Measurements from ENCODE around the gene PHIP. TPM values are rescaled to one million over a fixed set of nuclear protein-coding genes. Genes with fewer than 3 reads are reported as not detected.

The PHIP gene
- total RNA-seq, 2 experiments from 2014 or later = 29.1 to 30.2 TPM

- CTCF ChIA-PET = interaction anchor here (1.0 kb wide), 1 partner anchor 11 kb away, joined by 3 read pairs; no protein-coding TSS in a partner anchor
- no peaks in the 10 kb centered on the region for H3K9me3 Mint-ChIP-seq (ENCODE audit: insufficient read depth)
- POLR2A ChIA-PET = no interaction called here
- H3K4me1 Mint-ChIP-seq (ENCODE audit: low read depth) = peaks cover 1% of the 10 kb centered on the region
- no peak for DNase-seq
- no peak overlapping the region for H3K4me3 Mint-ChIP-seq
- H3K27me3 Mint-ChIP-seq (ENCODE audit: low read depth) = no peaks in the 10 kb centered on the region
- peaks cover 44% of the 10 kb centered on the region for H3K36me3 Mint-ChIP-seq (ENCODE audit: low read depth)
- no peak overlapping the region for H3K27ac Mint-ChIP-seq
- ATAC-seq = no peak
These were observed 73.8 kb downstream of the PHIP start for GRCh38 chr6:79004239-79004638.

DNA sequence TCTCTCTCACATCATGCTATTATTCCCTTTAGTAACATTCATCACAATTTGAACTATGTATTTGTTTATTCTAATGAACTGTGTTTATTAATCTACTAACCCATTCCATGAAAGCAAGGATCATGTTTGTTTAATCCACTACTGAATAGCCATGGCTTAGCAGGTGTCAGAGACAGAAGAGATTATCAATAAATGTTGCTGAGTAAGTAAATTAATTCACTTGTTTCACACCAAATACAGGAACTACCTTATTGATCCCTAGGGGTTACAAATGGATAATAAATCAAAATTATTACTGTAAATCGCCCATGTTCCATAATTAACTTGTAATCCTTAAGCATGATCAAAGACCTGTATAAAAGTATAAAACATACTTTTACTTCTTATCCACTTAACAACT is 76.6 kb downstream of the PHIP start:
- Mint-ChIP-seq H3K4me3 (no peak overlapping the region), H3K4me1 (ENCODE audit: low read depth) (peaks cover 1% of the 10 kb centered on the region), H3K9me3 (ENCODE audit: insufficient read depth) (no peaks in the 10 kb centered on the region), H3K36me3 (ENCODE audit: low read depth) (peaks cover 51% of the 10 kb centered on the region), H3K27me3 (ENCODE audit: low read depth) (no peaks in the 10 kb centered on the region), H3K27ac (no peak overlapping the region)
- DNase-seq = no peak
- no peak for ATAC-seq
- ChIA-PET CTCF (no interaction called here), POLR2A (no interaction called here)

GRCh38 chr6:78999737-79000136 is 78.3 kb downstream of the PHIP start:
- Mint-ChIP-seq H3K27ac (no peak overlapping the region), H3K9me3 (ENCODE audit: insufficient read depth) (no peaks in the 10 kb centered on the region), H3K4me1 (ENCODE audit: low read depth) (no peaks in the 10 kb centered on the region), H3K36me3 (ENCODE audit: low read depth) (peaks cover 64% of the 10 kb centered on the region), H3K27me3 (ENCODE audit: low read depth) (no peaks in the 10 kb centered on the region), H3K4me3 (no peak overlapping the region)
- POLR2A ChIA-PET = no interaction called here
- DNase-seq = no peak
- CTCF ChIA-PET = no interaction called here
- no peak for ATAC-seq

DNA sequence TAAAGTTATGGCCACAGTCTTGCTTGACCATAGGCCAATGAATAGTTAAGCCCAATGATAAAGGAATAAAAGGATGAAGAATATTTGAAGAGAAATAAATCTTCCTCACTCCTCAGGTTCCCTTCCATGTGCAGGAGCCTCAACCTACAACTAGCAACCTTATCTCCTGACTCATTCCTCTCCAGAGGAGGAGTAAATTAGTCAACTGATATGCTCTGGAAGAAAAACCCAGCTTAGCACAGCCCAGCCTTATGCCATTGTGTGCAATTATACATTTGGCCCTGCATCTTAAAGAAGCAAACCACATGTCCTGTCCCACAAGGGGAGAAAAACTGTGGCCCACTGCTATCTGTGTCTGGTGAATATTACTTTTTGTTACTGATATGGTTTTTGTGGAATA is 82.1 kb downstream of the PHIP start:
- Mint-ChIP-seq H3K4me3 (no peak overlapping the region), H3K4me1 (ENCODE audit: low read depth) (no peaks in the 10 kb centered on the region), H3K9me3 (ENCODE audit: insufficient read depth) (no peaks in the 10 kb centered on the region), H3K36me3 (ENCODE audit: low read depth) (peaks cover 74% of the 10 kb centered on the region), H3K27me3 (ENCODE audit: low read depth) (no peaks in the 10 kb centered on the region), H3K27ac (no peak overlapping the region)
- ChIA-PET CTCF (no interaction called here), POLR2A (no interaction called here)
- no peak for ATAC-seq
- no peak for DNase-seq

DNA sequence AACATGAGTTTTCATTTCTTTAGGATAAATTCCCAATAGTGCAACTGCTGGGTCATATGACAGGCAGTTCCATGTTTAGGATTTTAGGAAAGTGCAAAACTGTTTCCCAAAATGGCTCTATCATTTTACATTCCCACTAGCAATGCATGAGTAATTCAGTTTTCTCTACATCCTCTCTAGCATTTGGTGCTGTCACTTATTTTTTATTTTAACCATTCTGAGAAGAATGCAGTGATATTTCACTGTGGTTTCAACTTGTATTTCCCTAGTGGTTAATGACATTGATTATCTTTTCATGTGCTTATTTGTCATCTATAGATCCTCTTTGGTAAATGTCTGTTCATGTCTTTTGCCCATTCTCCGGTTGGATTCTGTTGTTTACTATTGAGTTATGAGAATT is 82.7 kb downstream of the PHIP start:
- POLR2A ChIA-PET = no interaction called here
- no peaks in the 10 kb centered on the region for H3K27me3 Mint-ChIP-seq (ENCODE audit: low read depth)
- H3K36me3 Mint-ChIP-seq (ENCODE audit: low read depth) = peaks cover 74% of the 10 kb centered on the region
- H3K4me1 Mint-ChIP-seq (ENCODE audit: low read depth) = no peaks in the 10 kb centered on the region
- no peak overlapping the region for H3K4me3 Mint-ChIP-seq
- H3K9me3 Mint-ChIP-seq (ENCODE audit: insufficient read depth) = no peaks in the 10 kb centered on the region
- no peak overlapping the region for H3K27ac Mint-ChIP-seq
- CTCF ChIA-PET = no interaction called here
- no peak for ATAC-seq
- DNase-seq = no peak

- Mint-ChIP-seq H3K9me3 (ENCODE audit: insufficient read depth) (no peaks in the 10 kb centered on the region), H3K27me3 (ENCODE audit: low read depth) (no peaks in the 10 kb centered on the region), H3K4me1 (ENCODE audit: low read depth) (no peaks in the 10 kb centered on the region), H3K27ac (no peak overlapping the region), H3K36me3 (ENCODE audit: low read depth) (peaks cover 80% of the 10 kb centered on the region), H3K4me3 (no peak overlapping the region)
- POLR2A ChIA-PET = no interaction called here
- DNase-seq (no peak), ATAC-seq (no peak)
- CTCF ChIA-PET = no interaction called here
These were observed 84.1 kb downstream of the PHIP start for GRCh38 chr6:78993955-78994354.

GRCh38 chr6:78989191-78989590 is 88.9 kb downstream of the PHIP start:
- no peak for DNase-seq
- ChIA-PET CTCF (no interaction called here), POLR2A (no interaction called here)
- Mint-ChIP-seq H3K4me3 (no peak overlapping the region), H3K36me3 (ENCODE audit: low read depth) (peaks cover 61% of the 10 kb centered on the region), H3K4me1 (ENCODE audit: low read depth) (no peaks in the 10 kb centered on the region), H3K9me3 (ENCODE audit: insufficient read depth) (no peaks in the 10 kb centered on the region), H3K27me3 (ENCODE audit: low read depth) (no peaks in the 10 kb centered on the region), H3K27ac (no peak overlapping the region)
- ATAC-seq = no peak

- DNase-seq (no peak), ATAC-seq (no peak)
- Mint-ChIP-seq H3K4me3 (no peak overlapping the region), H3K36me3 (ENCODE audit: low read depth) (peaks cover 57% of the 10 kb centered on the region), H3K27ac (no peak overlapping the region), H3K4me1 (ENCODE audit: low read depth) (no peaks in the 10 kb centered on the region), H3K9me3 (ENCODE audit: insufficient read depth) (no peaks in the 10 kb centered on the region), H3K27me3 (ENCODE audit: low read depth) (no peaks in the 10 kb centered on the region)
- CTCF ChIA-PET = interaction anchor here (1.3 kb wide), 1 partner anchor 30 kb away, joined by 3 read pairs; no protein-coding TSS in a partner anchor
- POLR2A ChIA-PET = interaction anchor here (1.0 kb wide), 1 partner anchor 90 kb away, joined by 3 read pairs; no protein-coding TSS in a partner anchor
These were observed 91.9 kb downstream of the PHIP start for GRCh38 chr6:78986161-78986560.

- ChIA-PET POLR2A (no interaction called here), CTCF (no interaction called here)
- Mint-ChIP-seq H3K27ac (no peak overlapping the region), H3K27me3 (ENCODE audit: low read depth) (no peaks in the 10 kb centered on the region), H3K4me1 (ENCODE audit: low read depth) (no peaks in the 10 kb centered on the region), H3K9me3 (ENCODE audit: insufficient read depth) (no peaks in the 10 kb centered on the region), H3K4me3 (no peak overlapping the region), H3K36me3 (ENCODE audit: low read depth) (peaks cover 55% of the 10 kb centered on the region)
- DNase-seq (no peak), ATAC-seq (no peak)
These were observed 93.7 kb downstream of the PHIP start for GRCh38 chr6:78984225-78984950.

GRCh38 chr6:78967191-78967590 is 110.9 kb downstream of the PHIP start:
- POLR2A ChIA-PET = no interaction called here

DNA sequence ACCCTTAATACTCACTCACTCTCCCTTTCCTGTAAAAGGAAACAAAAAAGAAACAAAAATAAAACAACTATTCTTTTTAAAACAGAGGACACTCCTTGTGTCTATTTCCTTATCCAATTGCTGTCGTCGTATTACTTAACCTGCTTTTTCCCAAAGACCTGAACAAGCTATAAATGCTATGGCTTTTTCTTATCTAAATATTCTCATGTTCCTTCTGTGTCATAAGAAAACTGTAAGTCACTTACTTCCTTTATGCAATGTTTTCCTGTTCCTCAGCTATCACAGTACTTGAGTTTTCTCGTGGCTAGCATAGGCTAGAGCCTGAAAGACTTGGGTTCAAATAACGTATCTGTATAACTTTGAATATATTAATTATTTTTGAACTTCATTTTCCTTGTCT is 111.5 kb downstream of the PHIP start:
- no peak for DNase-seq
- Mint-ChIP-seq H3K36me3 (ENCODE audit: low read depth) (peaks cover 56% of the 10 kb centered on the region), H3K27ac (no peak overlapping the region), H3K4me1 (ENCODE audit: low read depth) (no peaks in the 10 kb centered on the region), H3K4me3 (no peak overlapping the region), H3K27me3 (ENCODE audit: low read depth) (no peaks in the 10 kb centered on the region), H3K9me3 (ENCODE audit: insufficient read depth) (no peaks in the 10 kb centered on the region)
- ChIA-PET CTCF (no interaction called here), POLR2A (no interaction called here)
- ATAC-seq = no peak

More at GRCh38 chr6:78967191-78967590, 110.9 kb downstream of the PHIP start:
- Mint-ChIP-seq H3K27ac (no peak overlapping the region), H3K27me3 (ENCODE audit: low read depth) (no peaks in the 10 kb centered on the region), H3K4me1 (ENCODE audit: low read depth) (no peaks in the 10 kb centered on the region), H3K4me3 (no peak overlapping the region), H3K9me3 (ENCODE audit: insufficient read depth) (no peaks in the 10 kb centered on the region), H3K36me3 (ENCODE audit: low read depth) (peaks cover 52% of the 10 kb centered on the region)
- CTCF ChIA-PET = no interaction called here
- ATAC-seq = no peak
- DNase-seq = no peak

DNA sequence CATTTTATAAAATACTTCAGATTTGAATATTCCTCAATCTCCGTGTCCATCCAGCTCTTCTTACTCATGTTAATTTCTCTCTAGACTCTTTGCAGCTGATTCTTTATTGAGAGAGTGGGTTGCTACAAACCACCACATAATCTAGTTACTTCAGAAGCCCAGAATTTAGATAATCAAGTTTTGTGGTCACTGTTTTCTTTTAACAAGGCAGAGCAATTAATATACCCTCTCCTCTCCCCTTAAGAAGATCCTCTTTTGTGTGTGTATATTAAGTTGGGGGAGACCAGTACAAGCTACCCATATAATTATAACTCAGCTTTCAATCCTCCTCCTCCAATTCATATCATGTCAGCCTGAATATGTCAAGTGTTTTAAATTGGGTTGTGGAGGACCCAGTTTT is 115.6 kb downstream of the PHIP start:
- ATAC-seq (no peak), DNase-seq (no peak)
- Mint-ChIP-seq H3K4me1 (ENCODE audit: low read depth) (no peaks in the 10 kb centered on the region), H3K4me3 (no peak overlapping the region), H3K9me3 (ENCODE audit: insufficient read depth) (no peaks in the 10 kb centered on the region), H3K27me3 (ENCODE audit: low read depth) (no peaks in the 10 kb centered on the region), H3K36me3 (ENCODE audit: low read depth) (peaks cover 51% of the 10 kb centered on the region), H3K27ac (no peak overlapping the region)
- ChIA-PET CTCF (no interaction called here), POLR2A (no interaction called here)

- POLR2A ChIA-PET = no interaction called here
- no peak for ATAC-seq
- Mint-ChIP-seq H3K9me3 (ENCODE audit: insufficient read depth) (peaks cover 23% of the 10 kb centered on the region), H3K36me3 (ENCODE audit: low read depth) (peaks cover 70% of the 10 kb centered on the region), H3K4me3 (no peak overlapping the region), H3K27ac (no peak overlapping the region), H3K4me1 (ENCODE audit: low read depth) (no peaks in the 10 kb centered on the region), H3K27me3 (ENCODE audit: low read depth) (no peaks in the 10 kb centered on the region)
- no peak for DNase-seq
- CTCF ChIA-PET = no interaction called here
These were observed 123.3 kb downstream of the PHIP start for GRCh38 chr6:78954740-78955139.

Data from activated CD8-positive, alpha-beta T cell treated with anti-CD3 and anti-CD28 coated beads, Interleukin-2, amount 10 ng/mL, durations not matched to agents 7 days and 5 days (primary cell).